Uterus (tissue), 4 donors: ENCODE data around the gene PRKCE. TPM values are rescaled to one million over a fixed set of nuclear protein-coding genes. Genes with fewer than 3 reads are reported as not detected.
A peak's percentile ranks its signal among the peaks of the same experiment; 100 is the strongest.

ENCODE experiments used
- DNase-seq, 2 donors: peaks; one replicate each; pipeline ENCODE4 v3.0.0-alpha.2; 2019 to 2020
- H3K27ac ChIP-seq, 2 donors: fragments of 200-600 bp; sonication (generic); 1 replicate in 1 of 2; 2 replicates in 1 of 2; pipeline ENCODE4 v1.5.1; 2016 to 2018
- H3K27me3 ChIP-seq, 2 donors: fragments of 200-600 bp; sonication (generic); one replicate each; pipeline ENCODE4 v1.5.1; 2018 to 2019; ENCODE audit warnings: control low read depth in 1 of 2
- H3K36me3 ChIP-seq, 2 donors: fragments of 200-600 bp; sonication (generic); one replicate each; pipeline ENCODE4 v1.5.1; 2019; ENCODE audit warnings: control low read depth in 1 of 2
- H3K4me1 ChIP-seq, 2 donors: fragments of 200-600 bp; sonication (generic); one replicate each; pipeline ENCODE4 v1.5.1; 2018 to 2019; ENCODE audit warnings: control low read depth in 1 of 2
- H3K4me3 ChIP-seq, 2 donors: fragments of 200-600 bp; sonication (generic); 1 replicate in 1 of 2; 2 replicates in 1 of 2; pipeline ENCODE4 v1.5.1; 2018 to 2019; ENCODE audit warnings: mild to moderate bottlenecking in 1 of 2
- H3K9me3 ChIP-seq, 2 donors: fragments of 200-600 bp; sonication (generic); one replicate each; pipeline ENCODE4 v1.5.1; 2019; ENCODE audit warnings: control low read depth in 1 of 2
- CTCF ChIP-seq, 4 experiments: fragments of 200-600 bp in 2 of 4; fragments of 450-650 bp in 2 of 4; sonication (generic) in 2 of 4; IDR thresholded peaks; one replicate each; pipeline ENCODE4 v1.5.1; 2016 to 2019; ENCODE audit warnings: antibody characterized with exemption in 4 of 4, mild to moderate bottlenecking in 2 of 4, moderate library complexity in 1 of 4
- POLR2A ChIP-seq, 2 donors: fragments of 450-650 bp; IDR thresholded peaks; one replicate each; pipeline ENCODE4 v1.6.1; 2016; ENCODE audit warnings: antibody characterized with exemption in 2 of 2, mild to moderate bottlenecking in 1 of 2, moderate library complexity in 1 of 2
- intact Hi-C: fragments of 100-400 bp; cut with DNase I; formaldehyde crosslinking; loops from one replicate; pipeline ENCODE4 v1.15.1; 2023; ENCODE audit warnings: low total_unique reads
- total RNA-seq, 4 donors: library from RNA; depleted of rRNA in 3 of 4; stranded (reverse); fragments of >200 nt in 3 of 4; gene quantifications; one replicate each; pipeline versions ENCODE4 v1.1.0 to v1.2.4, GENCODE V29; 2014 to 2023
- donor health status: DM: yes; HTN: yes; CAD: no.

The PRKCE gene
- total RNA-seq, 4 donors from 2014 or later = 3.8 to 47.6 (median 14.2) TPM

- Histone ChIP-seq H3K27me3 (no peaks in the 10 kb centered on the region), H3K9me3 (no peaks in the 10 kb centered on the region), H3K4me1 (no peaks in the 10 kb centered on the region), H3K27ac (no peak overlapping the region), H3K4me3 (no peak overlapping the region), H3K36me3 (no peaks in the 10 kb centered on the region)
- intact Hi-C loops = no loop called here
- no peak for DNase-seq
- TF ChIP-seq POLR2A (IDR thresholded peaks at IDR 0.05) (no peak), CTCF (IDR thresholded peaks at IDR 0.05) (no peak)
Measured at GRCh38 chr2:45845566-45845965, 194.1 kb downstream of the PRKCE start.

DNA sequence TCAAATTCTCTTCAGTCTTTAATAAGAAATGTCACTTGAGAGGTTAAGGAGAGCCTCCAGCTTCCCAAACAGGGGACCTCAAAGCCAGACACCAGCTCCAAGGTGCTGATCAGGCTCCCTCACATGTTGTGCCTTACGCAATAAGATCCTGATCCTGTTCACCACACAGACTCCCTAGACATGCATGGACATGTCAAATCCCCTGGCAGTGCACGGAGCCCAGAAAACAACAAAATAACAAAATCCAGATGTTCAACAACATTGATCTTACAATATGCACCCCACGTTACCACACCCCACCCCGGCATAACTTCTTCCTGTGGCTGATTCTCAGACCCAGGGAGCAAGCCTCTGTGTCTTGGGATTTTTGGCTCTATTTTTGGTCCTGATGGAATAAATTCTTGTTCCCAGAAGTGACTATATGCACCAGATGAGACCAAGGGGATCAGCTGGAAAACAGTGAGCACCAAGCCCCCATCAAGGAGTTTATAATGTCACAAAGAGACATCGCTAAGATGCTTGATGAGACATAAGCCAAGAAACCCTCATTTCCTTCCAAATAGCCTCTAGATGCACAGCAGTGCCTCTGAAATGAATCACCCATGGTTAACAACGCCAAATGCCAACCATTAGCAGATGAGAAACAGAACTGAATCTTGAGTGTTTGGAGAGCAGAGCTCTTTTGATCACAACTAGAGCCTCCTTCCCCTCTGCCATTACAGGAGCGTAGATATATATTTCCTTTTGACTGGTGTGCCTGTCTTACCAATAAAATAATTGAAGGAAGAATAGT lies 198.2 kb downstream of the PRKCE start:
- intact Hi-C loops = loop anchor here (5.0 kb wide), 1 partner anchor 68 kb away; no protein-coding TSS in a partner anchor
- no peak overlapping the region for H3K27ac ChIP-seq
- DNase-seq = peak in 1 of 2 donors; percentile 31
- no peaks in the 10 kb centered on the region for H3K4me1 ChIP-seq
- H3K27me3 ChIP-seq = no peaks in the 10 kb centered on the region
- H3K4me3 ChIP-seq = no peak overlapping the region
- no peak for TF ChIP-seq CTCF (IDR thresholded peaks at IDR 0.05)
- TF ChIP-seq POLR2A (IDR thresholded peaks at IDR 0.05) = no peak
- H3K36me3 ChIP-seq = no peaks in the 10 kb centered on the region
- no peaks in the 10 kb centered on the region for H3K9me3 ChIP-seq

DNA sequence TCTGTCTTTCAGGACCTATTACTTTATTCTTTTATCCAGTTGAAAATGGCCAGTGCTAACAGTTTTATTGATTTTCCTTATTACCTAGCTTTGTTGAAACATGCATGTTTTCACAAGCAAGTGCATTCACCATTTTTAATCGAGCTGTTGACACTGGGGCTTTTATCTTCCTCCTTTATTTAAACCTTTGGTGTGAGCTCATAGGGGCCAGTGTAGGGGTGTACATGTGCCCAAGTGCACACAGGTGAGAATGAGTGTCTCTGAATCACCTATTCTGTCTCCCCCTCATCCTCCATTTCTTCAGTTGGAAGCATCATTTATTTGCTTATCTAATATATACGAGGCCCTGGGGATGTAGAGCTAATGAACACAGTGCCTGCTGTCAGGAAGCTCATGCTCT lies 199.1 kb downstream of the PRKCE start:
- no peaks in the 10 kb centered on the region for H3K4me1 ChIP-seq

DNA sequence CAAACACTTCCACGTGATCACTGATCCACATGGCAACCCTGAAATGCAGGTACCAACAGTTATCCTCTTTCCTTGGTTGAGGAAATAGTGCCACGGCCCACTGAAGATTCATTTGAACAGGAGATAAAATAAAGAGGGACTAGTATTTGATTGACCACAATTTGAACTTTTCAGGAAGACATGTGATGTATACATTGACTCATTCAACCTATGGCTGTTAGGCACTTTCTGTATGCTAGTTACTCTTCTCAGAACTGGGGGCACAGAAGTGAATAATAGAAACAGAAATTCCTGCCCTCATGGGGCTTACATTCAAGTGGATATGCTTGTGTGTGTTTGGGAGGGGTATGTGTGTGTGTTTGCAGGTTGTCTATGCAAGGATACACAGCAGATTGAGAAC lies 199.6 kb downstream of the PRKCE start:
- H3K36me3 ChIP-seq = no peaks in the 10 kb centered on the region
- no peak overlapping the region for H3K4me3 ChIP-seq
- H3K4me1 ChIP-seq = no peaks in the 10 kb centered on the region
- no peaks in the 10 kb centered on the region for H3K9me3 ChIP-seq
- no peak for TF ChIP-seq POLR2A (IDR thresholded peaks at IDR 0.05)
- no peak for TF ChIP-seq CTCF (IDR thresholded peaks at IDR 0.05)
- intact Hi-C loops = loop anchor here (5.0 kb wide), 1 partner anchor 66 kb away; no protein-coding TSS in a partner anchor
- no peak overlapping the region for H3K27ac ChIP-seq
- H3K27me3 ChIP-seq = no peaks in the 10 kb centered on the region
- DNase-seq = no peak

More for the DNA sequence above, 199.1 kb downstream of the PRKCE start:
- Histone ChIP-seq H3K4me3 (no peak overlapping the region), H3K27me3 (no peaks in the 10 kb centered on the region), H3K27ac (no peak overlapping the region), H3K9me3 (no peaks in the 10 kb centered on the region), H3K36me3 (no peaks in the 10 kb centered on the region)
- TF ChIP-seq POLR2A (IDR thresholded peaks at IDR 0.05) (no peak), CTCF (IDR thresholded peaks at IDR 0.05) (no peak)
- DNase-seq = no peak
- intact Hi-C loops = loop anchor here (5.0 kb wide), 1 partner anchor 67 kb away; no protein-coding TSS in a partner anchor

DNA sequence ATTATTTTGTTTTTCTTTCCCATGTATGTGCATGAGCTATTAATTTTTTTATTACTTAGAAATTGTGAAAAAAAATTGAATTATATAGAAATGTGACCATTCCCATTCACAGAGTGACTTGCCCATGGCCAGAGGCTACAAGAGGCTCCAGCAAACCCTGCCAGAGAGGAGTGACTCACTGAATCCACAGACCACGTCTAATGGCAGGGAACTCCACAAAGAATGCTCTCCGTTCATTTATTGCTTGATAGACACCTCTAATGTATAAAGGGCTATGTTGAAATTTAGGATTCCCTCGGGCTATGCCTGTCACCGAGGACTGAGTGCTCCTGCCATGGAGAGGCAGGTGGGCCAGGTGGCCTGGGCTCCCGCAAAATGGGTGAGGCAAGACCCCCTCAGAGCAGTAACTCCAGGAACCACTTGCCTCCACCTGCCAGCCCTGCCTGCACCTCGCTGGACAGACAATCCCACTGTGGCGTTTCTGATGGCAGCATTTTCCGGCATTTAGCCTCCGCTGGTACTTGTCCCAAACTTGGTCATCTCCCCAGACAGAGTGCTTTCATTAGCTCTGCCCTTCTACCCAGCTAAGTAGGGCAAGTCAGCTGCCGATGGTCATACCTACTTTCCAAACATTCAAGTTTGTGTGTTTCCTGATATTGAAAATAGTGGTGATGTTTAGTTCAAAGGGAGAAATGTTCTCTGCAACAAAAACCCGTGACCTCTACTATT lies 200.3 kb downstream of the PRKCE start:
- intact Hi-C loops = loop anchor here (5.0 kb wide), 1 partner anchor 66 kb away; no protein-coding TSS in a partner anchor
- H3K27me3 ChIP-seq = no peaks in the 10 kb centered on the region
- H3K9me3 ChIP-seq = no peaks in the 10 kb centered on the region
- TF ChIP-seq POLR2A (IDR thresholded peaks at IDR 0.05) (no peak), CTCF (IDR thresholded peaks at IDR 0.05) (no peak)
- no peaks in the 10 kb centered on the region for H3K36me3 ChIP-seq
- H3K27ac ChIP-seq = no peak overlapping the region
- H3K4me1 ChIP-seq = no peaks in the 10 kb centered on the region
- no peak overlapping the region for H3K4me3 ChIP-seq
- no peak for DNase-seq
